Brain microvascular endothelial cell (primary cell): ENCODE data around the gene PRM1.
A peak's percentile ranks its signal among the peaks of the same experiment; 100 is the strongest.
"Not testable (repeated sequence)": the region's sequence is repeated elsewhere in the genome, so short reads cannot be mapped to it uniquely, and the experiment has no call there.

Experiments used
- DNase-seq: peaks from one replicate; pipeline ENCODE4 v3.0.0-alpha.2; 2020
- H3K27ac ChIP-seq: fragments of 250-450 bp; sonication (Bioruptor Pico); 2 replicates; pipeline ENCODE4 v1.5.1; 2020; ENCODE audit warnings: mild to moderate bottlenecking, moderate library complexity
- H3K27me3 ChIP-seq: fragments of 250-450 bp; sonication (Bioruptor Pico); replicated peaks from 2 replicates; pipeline ENCODE4 v1.5.1; 2020; ENCODE audit warnings: mild to moderate bottlenecking
- H3K36me3 ChIP-seq: fragments of 250-450 bp; sonication (Bioruptor Pico); replicated peaks from 2 replicates; pipeline ENCODE4 v1.5.1; 2020; ENCODE audit warnings: mild to moderate bottlenecking
- H3K4me3 ChIP-seq: 2 replicates; pipeline ENCODE4 v1.5.1; 2011; ENCODE audit warnings: low read depth, mild to moderate bottlenecking, control low read depth, low read length, moderate library complexity
- in situ Hi-C: cut with HindIII; loops from 2 replicates; pipeline ENCODE4 v1.10.0; 2017; ENCODE audit warnings: low sequenced_read_pairs, low pct_ligation_motif_present
- TF ChIP-seq, protein P1 (sequence below): IDR thresholded peaks from 2 replicates; pipeline ENCODE4 v1.5.1; 2011; ENCODE audit warnings: low read depth, mild to moderate bottlenecking, moderate library complexity, low read length, control low read depth, inconsistent platforms; ENCODE audit errors: missing control alignments

PRM1 gene

DNA sequence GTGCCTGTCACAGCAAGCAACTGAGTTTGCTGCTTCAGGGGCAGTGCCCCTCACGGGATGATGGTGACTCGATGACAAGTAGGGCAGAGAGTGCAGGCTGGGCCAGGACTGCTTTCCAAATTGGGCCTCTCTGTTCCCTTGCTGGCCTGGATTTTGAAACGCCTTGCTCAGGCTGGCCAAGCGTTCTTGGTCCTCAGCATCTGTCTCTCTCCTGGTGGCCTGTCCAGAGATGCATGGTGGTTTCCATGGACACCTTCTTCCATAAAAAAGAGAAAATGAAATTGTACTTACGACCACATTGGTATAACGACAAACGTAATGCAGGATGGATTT lies 19.4 kb upstream of the PRM1 start:
- TF ChIP-seq, protein P1, sequence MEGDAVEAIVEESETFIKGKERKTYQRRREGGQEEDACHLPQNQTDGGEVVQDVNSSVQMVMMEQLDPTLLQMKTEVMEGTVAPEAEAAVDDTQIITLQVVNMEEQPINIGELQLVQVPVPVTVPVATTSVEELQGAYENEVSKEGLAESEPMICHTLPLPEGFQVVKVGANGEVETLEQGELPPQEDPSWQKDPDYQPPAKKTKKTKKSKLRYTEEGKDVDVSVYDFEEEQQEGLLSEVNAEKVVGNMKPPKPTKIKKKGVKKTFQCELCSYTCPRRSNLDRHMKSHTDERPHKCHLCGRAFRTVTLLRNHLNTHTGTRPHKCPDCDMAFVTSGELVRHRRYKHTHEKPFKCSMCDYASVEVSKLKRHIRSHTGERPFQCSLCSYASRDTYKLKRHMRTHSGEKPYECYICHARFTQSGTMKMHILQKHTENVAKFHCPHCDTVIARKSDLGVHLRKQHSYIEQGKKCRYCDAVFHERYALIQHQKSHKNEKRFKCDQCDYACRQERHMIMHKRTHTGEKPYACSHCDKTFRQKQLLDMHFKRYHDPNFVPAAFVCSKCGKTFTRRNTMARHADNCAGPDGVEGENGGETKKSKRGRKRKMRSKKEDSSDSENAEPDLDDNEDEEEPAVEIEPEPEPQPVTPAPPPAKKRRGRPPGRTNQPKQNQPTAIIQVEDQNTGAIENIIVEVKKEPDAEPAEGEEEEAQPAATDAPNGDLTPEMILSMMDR, result no peak
- DNase-seq, result no peak
- no peak overlapping the region for H3K27ac ChIP-seq
- no peaks in the 10 kb centered on the region for H3K27me3 ChIP-seq
- in situ Hi-C loops, result no loop called here
- no peak overlapping the region for H3K4me3 ChIP-seq
- no peaks in the 10 kb centered on the region for H3K36me3 ChIP-seq

DNA sequence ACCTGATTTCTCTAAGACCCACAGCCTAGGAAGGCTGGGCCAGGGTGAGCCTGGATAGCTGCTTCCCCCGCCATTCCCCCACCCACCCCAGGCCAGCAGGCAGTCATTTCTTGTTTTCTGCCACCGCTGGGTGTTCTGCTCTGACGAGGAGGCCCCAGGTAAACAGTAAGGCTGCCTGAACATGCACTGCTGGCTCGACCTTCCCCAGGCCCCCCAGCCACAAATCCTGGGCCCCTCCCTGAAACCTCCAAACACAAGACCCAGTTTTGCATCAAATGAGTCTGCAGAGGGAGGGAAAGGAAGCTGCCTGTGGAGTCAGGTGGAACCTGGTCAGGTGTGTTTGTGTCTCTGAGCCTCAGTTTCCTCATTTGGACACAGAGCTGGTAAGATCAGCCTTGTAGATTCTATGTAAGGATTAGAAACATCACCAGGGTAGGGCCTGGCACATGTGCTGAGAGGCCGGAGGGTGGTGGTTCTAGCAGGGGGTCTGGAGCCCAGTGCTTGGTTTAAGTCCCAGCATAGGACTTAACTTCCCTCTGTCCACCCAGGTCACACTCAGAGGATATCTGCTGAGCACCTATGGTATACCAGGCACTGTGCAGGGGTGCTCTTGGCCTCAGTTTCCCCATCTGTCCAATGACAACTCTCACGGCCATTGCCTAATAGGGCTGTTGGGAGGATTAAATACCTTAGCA lies 18.9 kb upstream of the PRM1 start:
- TF ChIP-seq, protein P1, result no peak
- no peak overlapping the region for H3K4me3 ChIP-seq
- no peaks in the 10 kb centered on the region for H3K27me3 ChIP-seq
- no peaks in the 10 kb centered on the region for H3K36me3 ChIP-seq
- no peak for DNase-seq
- in situ Hi-C loops, result no loop called here
- H3K27ac ChIP-seq, result no peak overlapping the region

DNA sequence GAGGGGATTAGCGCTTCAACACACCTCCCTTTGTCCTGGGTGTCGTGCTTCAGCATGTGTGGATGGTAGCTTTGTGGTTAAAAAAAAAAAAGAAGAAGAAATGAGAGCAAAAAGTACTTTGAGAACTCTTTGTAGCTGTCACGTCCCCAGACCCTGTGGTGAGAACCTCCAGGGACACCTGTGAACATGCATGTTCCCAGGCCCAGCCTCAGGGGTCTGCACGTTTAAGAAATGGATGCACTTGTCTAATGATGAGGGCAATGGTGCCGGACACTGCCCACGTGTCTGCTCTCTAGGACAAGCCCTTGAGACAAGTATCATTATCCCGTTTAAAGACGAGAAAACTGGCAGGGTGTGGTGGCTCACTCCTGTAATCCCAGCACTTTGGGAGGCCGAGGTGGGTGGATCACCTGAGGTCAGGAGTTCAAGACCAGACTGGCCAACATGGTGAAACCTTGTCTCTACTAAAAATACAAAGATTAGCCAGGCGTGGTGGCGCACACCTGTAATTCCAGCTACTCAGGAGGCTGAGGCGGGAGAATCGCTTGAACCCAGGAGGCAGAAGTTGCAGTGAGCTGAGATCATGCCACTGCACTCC lies 17.9 kb upstream of the PRM1 start:
- DNase-seq, H3K27me3 ChIP-seq, H3K4me3 ChIP-seq, H3K36me3 ChIP-seq, in situ Hi-C loops, H3K27ac ChIP-seq: not testable (repeated sequence)

DNA sequence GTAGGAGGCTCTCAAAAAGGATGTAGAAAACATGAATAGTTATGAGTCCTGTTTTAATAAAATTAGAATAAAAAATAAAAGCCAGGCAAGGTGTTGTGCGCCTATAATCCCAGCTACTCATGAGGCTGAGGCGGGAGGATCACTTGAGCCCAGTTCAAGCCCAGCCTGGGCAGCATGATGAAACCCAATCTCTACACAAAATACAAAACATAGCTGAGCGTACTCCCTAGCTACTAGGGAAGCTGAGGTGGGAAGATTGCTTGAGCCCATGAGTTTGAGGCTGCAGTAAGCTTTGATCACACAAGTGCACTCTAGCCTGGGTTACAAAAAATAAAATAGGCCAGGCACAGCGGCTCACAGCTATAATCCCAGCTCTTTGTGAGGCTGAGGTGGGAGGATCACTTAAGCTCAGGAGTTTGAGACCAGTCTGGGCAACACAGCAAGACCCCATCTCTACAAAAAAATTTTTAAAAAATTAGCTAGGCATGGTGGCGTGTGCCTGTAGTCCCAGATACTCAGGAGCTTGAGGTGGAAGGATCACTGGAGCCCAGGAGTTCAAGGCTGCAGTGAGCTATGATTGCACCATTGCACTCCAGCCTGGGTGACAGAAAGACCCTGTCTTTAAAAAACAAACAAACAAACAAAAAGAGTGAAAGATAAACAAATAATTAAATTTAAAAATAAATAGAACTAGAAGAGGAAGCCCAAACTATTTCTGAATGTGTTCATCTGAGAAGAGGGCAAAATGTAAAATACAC lies 17.2 kb upstream of the PRM1 start:
- no peaks in the 10 kb centered on the region for H3K36me3 ChIP-seq
- H3K27me3 ChIP-seq, result no peaks in the 10 kb centered on the region
- DNase-seq, result no peak
- in situ Hi-C loops, result no loop called here
- no peak overlapping the region for H3K27ac ChIP-seq
- TF ChIP-seq, protein P1, result no peak
- no peak overlapping the region for H3K4me3 ChIP-seq

DNA sequence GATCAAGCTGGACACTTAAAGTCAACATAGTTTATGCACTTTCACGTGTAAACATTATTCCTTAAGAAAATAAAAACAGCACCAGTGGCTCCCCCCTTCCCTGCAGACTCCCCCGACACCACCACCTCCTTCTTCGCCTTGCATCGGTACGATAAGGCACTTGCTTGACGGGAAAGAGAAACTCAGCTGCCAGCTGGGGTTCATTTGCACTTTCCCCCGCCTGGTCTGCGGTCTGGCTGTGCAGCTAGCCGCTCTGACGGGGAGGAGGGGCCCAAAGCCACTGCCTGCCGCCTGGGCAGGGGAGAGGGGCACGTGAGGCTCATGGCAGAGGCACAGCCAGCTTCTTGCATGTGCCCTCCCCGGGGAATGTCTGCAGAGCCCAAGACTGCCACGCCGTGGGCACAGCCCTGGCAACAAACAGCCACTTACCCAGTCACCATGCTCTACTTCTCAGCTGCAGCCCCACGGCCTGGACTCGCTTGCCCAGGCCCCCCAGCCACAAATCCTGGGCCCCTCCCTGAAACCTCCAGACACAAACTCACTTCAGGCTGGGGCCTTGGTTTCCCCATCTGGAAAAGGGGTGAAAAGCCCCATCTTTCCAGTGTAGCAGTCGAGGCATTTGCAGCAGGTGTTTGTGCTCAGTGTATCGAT lies 16.5 kb upstream of the PRM1 start:
- no peak overlapping the region for H3K4me3 ChIP-seq
- peak; percentile 33 for DNase-seq
- no peaks in the 10 kb centered on the region for H3K27me3 ChIP-seq
- in situ Hi-C loops, result no loop called here
- no peaks in the 10 kb centered on the region for H3K36me3 ChIP-seq
- H3K27ac ChIP-seq, result no peak overlapping the region
- TF ChIP-seq, protein P1, result no peak
